Thymus (tissue), 11 donors: ENCODE measurements around the gene SPSB1. TPM values are rescaled to one million over a fixed set of nuclear protein-coding genes. Genes with fewer than 3 reads are reported as not detected.

Experiments
- DNase-seq, 9 donors: peaks; one replicate each; pipeline ENCODE4 v3.0.0-alpha.2; 2013; ENCODE audit warnings: low spot score in 9 of 9, low read depth in 6 of 9, missing footprints in 1 of 9
- H3K27ac ChIP-seq, 2 donors: one replicate each; pipeline ENCODE4 v1.5.1; 2013; ENCODE audit warnings: control low read depth in 1 of 2, low read depth in 1 of 2, low read length in 1 of 2, mild to moderate bottlenecking in 1 of 2, moderate library complexity in 1 of 2
- H3K27me3 ChIP-seq, 2 donors: one replicate each; pipeline ENCODE4 v1.5.1; 2013; ENCODE audit warnings: low read length in 1 of 2; ENCODE audit not compliant: control insufficient read depth in 2 of 2, insufficient read depth in 1 of 2
- H3K36me3 ChIP-seq, 2 donors: one replicate each; pipeline ENCODE4 v1.5.1; 2013; ENCODE audit warnings: low read length in 1 of 2, mild to moderate bottlenecking in 1 of 2, moderate library complexity in 1 of 2; ENCODE audit not compliant: control insufficient read depth in 2 of 2, insufficient read depth in 2 of 2
- H3K4me1 ChIP-seq, 2 donors: one replicate each; pipeline ENCODE4 v1.5.1; 2013; ENCODE audit warnings: low read length in 2 of 2; ENCODE audit not compliant: control insufficient read depth in 2 of 2, insufficient read depth in 2 of 2
- H3K4me3 ChIP-seq, 2 donors: one replicate each; pipeline ENCODE4 v1.5.1; 2013; ENCODE audit warnings: low read length in 2 of 2, control low read depth in 1 of 2, mild to moderate bottlenecking in 1 of 2
- H3K9me3 ChIP-seq, 2 donors: one replicate each; pipeline ENCODE4 v1.5.1; 2013; ENCODE audit warnings: low read length in 1 of 2, mild to moderate bottlenecking in 1 of 2; ENCODE audit not compliant: control insufficient read depth in 2 of 2, insufficient read depth in 1 of 2
- WGBS: extraction: QIAGEN DNeasy Blood & Tissue Kit; methylation state at CpG from one replicate; pipeline ENCODE4 v1.1.7; 2013; 5-methylcytosine and 5-hydroxymethylcytosine counted together
- polyA plus RNA-seq: library from polyadenylated mRNA; stranded (reverse); fragments of 200-250 nt; gene quantifications from one replicate; pipeline ENCODE4 v1.2.3, GENCODE V29; 2013
- total RNA-seq: library from RNA; stranded (reverse); fragments of 120-200 nt; gene quantifications from one replicate; pipeline ENCODE4 v1.2.4, GENCODE V29; 2013
- donor health status: healthy.

SPSB1 gene
- total and polyA plus RNA-seq, 2 donors = 12.8 to 12.9 TPM

DNA sequence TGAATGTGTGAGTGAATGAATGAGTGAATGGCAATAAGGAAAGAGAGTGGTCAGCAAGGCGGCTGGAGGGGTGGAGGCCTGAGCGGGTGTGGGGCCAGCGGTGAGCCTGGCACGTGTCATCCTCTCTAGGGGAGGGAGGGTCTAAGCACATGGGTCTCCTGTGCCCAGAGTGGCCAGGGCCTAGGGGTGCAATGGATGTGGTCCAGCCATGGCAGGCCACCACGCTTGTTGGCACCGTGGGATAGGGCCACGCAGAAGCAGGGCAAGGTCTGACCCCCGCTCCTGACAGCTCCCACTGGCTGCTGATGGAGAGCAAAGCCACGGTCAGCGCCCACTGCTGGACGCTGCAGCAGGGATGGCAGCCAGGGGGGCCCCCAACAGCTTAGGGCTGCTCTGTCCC, 19.5 kb upstream of the SPSB1 start:
- 92% methylated on average over 11 of the region's 11 CpGs for WGBS
- no peaks in the 10 kb centered on the region for H3K27me3 ChIP-seq
- H3K4me1 ChIP-seq = peaks cover 18 to 32% of the 10 kb centered on the region in 2 donors
- H3K9me3 ChIP-seq = peaks cover 0 to 6% of the 10 kb centered on the region in 2 donors
- no peak for DNase-seq
- no peak overlapping the region for H3K27ac ChIP-seq
- H3K4me3 ChIP-seq = no peak overlapping the region
- peaks cover 5 to 12% of the 10 kb centered on the region in 2 donors for H3K36me3 ChIP-seq

DNA sequence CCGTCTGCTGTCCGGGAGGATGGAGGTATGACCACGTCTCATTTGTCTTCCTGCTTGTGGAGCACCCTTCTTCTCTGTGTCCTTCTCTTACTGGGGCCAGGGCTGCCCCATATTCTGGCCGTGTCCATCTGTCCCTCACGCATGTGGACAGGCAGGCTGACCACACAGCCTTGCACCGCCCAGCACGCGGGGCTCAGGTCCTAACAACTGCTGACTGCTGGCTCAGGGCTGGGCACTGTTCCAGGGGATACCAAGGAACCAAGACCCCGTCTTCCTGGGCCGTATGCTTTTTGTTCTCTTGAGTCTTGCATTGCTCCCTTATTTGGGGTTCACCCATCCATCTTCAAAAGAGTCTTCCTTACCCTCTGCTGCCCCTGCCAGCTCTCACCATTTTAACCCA, 17.5 kb upstream of the SPSB1 start:
- Histone ChIP-seq H3K27ac (no peak overlapping the region), H3K4me1 (peaks cover 32 to 45% of the 10 kb centered on the region in 2 donors), H3K4me3 (no peak overlapping the region), H3K36me3 (no peaks in the 10 kb centered on the region), H3K9me3 (peaks cover 0 to 6% of the 10 kb centered on the region in 2 donors), H3K27me3 (no peaks in the 10 kb centered on the region)
- DNase-seq = no peak
- 88% methylated on average over 10 of the region's 10 CpGs for WGBS

DNA sequence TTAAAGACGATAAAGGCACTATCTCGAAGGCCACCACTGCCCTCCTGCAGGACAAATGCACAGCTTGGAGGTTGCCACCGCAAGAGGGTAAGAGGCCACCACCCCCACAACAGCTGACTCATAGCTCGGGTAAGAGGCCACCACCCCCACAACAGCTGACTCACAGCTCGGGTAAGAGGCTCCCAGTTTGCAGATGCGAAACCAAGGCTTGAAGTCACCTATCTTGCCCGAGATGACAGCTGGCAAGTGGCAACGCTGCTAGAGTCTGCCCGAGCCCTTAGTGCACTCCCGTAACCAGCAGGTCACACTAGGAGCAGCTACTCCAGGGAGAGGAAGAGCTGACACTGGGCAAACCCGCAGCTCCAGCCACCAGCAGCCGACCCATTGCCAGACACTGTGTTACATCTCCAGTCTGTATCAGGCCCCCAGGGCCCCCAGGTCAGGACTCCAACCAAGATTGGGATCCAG, 17.1 kb upstream of the SPSB1 start:
- no peaks in the 10 kb centered on the region for H3K36me3 ChIP-seq
- peak overlapping the region; percentile 41 to 57 for H3K27ac ChIP-seq
- H3K4me3 ChIP-seq = no peak overlapping the region
- 20% methylated on average over 12 of the region's 12 CpGs for WGBS
- H3K9me3 ChIP-seq = peaks cover 0 to 6% of the 10 kb centered on the region in 2 donors
- DNase-seq = peak in 6 of 9 donors; percentile 53 to 87 (median 74)
- H3K4me1 ChIP-seq = peaks cover 32 to 45% of the 10 kb centered on the region in 2 donors
- no peaks in the 10 kb centered on the region for H3K27me3 ChIP-seq

DNA sequence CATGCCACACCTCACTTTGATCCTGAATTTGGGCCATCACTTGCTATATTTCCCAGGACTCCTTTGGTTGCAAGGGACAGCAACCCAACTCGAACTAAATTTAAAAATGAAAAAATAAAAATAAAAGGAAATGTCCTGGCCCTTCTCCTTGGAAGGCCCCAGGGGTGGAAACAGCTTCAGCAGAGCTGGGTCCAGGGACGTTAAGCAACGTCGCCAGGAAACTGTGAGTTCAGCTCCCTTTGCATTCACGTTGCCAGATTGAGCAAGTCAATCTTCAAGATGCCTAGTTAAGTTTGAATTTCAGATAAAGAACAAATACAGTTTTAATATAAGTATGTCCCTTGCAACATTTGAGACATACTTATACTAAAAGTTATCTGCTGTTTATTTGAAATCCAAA, 14.6 kb upstream of the SPSB1 start:
- WGBS = 89% methylated on average over 5 of the region's 5 CpGs
- peaks cover 0 to 3% of the 10 kb centered on the region in 2 donors for H3K27me3 ChIP-seq
- H3K9me3 ChIP-seq = peaks cover 0 to 9% of the 10 kb centered on the region in 2 donors
- no peak for DNase-seq
- peaks cover 47 to 65% of the 10 kb centered on the region in 2 donors for H3K4me1 ChIP-seq
- no peak overlapping the region for H3K4me3 ChIP-seq
- no peaks in the 10 kb centered on the region for H3K36me3 ChIP-seq
- no peak overlapping the region for H3K27ac ChIP-seq

DNA sequence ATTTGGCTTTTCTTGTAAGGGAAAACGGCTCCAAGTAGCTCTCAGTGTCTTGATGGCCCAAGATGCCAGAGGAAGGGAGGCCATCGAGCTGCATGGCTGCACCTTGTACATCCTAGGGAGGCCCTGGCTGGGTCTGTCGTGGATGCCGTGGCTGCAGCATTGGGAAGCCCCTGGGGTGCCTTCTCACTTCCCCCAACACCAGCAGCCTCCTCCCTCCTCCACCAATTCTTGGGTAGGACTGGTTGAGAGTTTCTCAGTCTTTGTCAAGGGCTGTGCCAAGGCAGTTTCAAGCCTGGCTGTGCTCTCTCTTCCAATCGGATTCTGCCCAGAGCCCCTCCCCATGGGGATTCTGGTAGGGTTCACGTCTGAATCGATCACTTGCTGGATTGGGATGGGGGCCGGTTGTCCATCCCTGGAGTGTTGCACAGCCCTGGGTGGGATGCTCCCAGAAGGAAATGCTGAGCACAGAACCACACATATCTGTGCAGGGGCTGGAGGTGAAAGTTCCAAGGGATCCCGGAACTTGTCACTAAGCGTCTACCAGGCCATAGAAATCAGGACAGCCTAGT, 14.0 kb upstream of the SPSB1 start:
- DNase-seq = no peak
- WGBS = 85% methylated on average over 10 of the region's 10 CpGs
- H3K4me3 ChIP-seq = no peak overlapping the region
- peaks cover 0 to 13% of the 10 kb centered on the region in 2 donors for H3K9me3 ChIP-seq
- H3K4me1 ChIP-seq = peaks cover 47 to 71% of the 10 kb centered on the region in 2 donors
- peak overlapping the region; percentile 58 to 76 for H3K27ac ChIP-seq
- H3K36me3 ChIP-seq = no peaks in the 10 kb centered on the region
- H3K27me3 ChIP-seq = peaks cover 0 to 3% of the 10 kb centered on the region in 2 donors

DNA sequence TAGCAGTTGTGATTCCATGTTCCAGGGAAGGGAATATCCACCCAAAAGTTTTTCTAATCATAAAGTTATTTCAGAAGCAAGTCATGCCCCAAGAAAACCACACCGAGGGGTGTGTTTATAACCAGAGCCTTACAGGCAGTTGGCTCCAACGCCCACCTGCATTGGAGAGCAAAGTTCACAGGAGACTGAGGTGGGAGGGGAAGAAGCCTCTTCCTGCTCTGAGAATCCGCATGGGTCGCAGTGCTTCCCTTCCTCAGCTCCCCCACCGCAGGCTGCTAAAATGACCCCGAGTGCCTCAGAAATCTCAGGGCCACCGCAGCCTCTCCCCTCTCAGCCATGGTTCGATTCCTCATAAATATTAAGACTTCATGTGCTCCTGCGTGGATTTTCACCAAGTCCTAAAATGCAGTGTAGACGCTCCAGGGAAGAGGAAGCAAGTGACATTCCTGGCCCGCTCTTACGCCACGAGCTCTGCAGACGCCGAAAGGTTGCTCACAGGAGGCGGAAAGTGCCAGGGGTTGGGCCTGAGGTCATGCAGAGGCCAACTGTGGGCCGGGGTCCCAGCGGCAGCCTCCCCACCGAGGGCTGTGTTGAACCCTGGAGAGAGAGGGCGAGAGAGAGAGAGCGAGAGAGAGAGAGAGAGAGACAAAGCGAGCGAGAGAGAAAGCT, 13.4 kb upstream of the SPSB1 start:
- H3K9me3 ChIP-seq = peaks cover 0 to 16% of the 10 kb centered on the region in 2 donors
- peak overlapping the region; percentile 54 to 76 for H3K27ac ChIP-seq
- H3K4me3 ChIP-seq = no peak overlapping the region
- peak in 5 of 9 donors; percentile 74 to 92 (median 80) for DNase-seq
- WGBS = 46% methylated on average over 23 of the region's 23 CpGs
- H3K4me1 ChIP-seq = peaks cover 47 to 74% of the 10 kb centered on the region in 2 donors
- H3K27me3 ChIP-seq = peaks cover 0 to 3% of the 10 kb centered on the region in 2 donors
- no peaks in the 10 kb centered on the region for H3K36me3 ChIP-seq

DNA sequence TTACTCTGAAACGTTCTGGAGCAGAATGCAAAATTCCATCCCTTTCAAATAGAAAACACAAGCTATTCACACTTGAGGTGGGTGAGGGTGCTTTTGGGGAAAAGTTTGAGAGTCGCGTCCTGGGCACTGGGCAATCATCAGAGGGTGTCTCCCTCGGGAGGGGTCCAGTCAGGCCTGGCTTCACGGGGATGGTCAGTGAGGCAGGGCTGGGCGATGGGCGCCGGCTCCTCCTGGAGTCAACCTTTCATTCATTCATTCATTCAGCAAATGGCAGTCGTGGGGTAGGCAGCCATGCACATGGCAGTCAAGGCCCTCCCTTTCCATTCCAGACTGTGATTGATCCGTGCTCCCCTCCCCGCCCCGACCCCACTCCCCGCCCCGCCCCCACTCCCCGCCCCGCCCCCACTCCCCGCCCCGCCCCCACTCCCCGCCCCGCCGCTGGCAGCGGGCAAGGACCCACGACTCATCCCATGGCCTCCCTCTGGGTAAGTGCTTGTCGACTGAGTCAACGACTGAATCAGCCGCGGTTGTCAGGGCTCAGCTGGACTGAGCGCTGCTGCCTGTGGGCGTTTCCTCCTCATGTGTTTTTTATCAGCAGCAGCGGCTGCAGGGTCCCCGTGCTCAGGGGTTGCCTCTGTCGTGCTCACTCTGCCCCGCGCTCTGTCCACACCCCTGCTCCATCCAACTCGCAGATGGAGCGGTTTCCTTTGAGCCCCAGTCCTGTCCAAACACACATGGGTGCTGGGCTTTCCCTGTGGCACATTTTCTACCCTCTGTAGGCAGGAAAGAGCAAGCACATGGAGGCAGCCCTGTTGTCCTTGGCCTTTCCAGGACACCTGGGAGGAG, 12.5 kb upstream of the SPSB1 start:
- DNase-seq = peak in 1 of 9 donors; percentile 55
- WGBS = 32% methylated on average over 36 of the region's 36 CpGs
- H3K27ac ChIP-seq = peak overlapping the region in 1 of 2 donors; percentile 76
- peaks cover 0 to 21% of the 10 kb centered on the region in 2 donors for H3K9me3 ChIP-seq
- H3K36me3 ChIP-seq = no peaks in the 10 kb centered on the region
- peaks cover 0 to 3% of the 10 kb centered on the region in 2 donors for H3K27me3 ChIP-seq
- peaks cover 46 to 70% of the 10 kb centered on the region in 2 donors for H3K4me1 ChIP-seq
- H3K4me3 ChIP-seq = no peak overlapping the region

DNA sequence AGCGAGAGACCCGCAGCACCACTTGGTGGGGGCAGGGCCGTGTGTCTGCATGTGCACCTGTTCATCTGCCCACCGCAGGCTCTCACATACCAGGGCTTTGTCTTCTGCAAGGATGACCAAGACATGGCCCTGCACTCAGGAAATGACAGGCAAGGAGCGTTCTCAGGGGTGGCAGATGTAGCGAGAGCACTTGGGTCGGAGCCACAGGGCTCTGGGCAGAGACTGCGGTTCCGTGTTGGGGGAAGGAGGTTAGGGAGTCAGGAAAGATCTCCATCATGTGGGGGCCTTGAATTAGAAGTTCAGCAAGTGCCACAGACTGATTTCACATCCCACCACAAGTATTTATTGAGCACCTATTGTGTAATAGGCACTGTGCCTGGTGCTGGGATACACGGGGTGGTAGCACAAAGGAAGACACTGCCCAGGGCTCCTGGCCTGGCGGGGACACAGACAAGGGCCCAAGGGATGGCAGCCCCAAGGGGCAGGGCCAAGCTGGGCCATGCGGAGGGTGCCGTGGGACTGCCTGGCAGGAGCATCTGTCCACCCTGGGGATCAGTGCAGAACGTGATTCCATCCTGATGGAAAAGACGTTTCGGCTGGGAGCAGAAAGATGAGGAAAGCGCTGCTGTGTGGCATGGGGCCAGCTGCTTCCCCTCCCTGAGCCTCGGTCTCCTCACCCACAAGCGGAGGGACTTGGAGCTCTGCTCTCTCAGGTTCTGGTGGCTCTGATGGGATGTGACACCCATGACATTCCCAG, 11.4 kb upstream of the SPSB1 start:
- WGBS = 87% methylated on average over 19 of the region's 19 CpGs
- DNase-seq = no peak
- Histone ChIP-seq H3K9me3 (peaks cover 0 to 28% of the 10 kb centered on the region in 2 donors), H3K4me1 (peaks cover 39 to 60% of the 10 kb centered on the region in 2 donors), H3K27ac (no peak overlapping the region), H3K36me3 (no peaks in the 10 kb centered on the region), H3K27me3 (peaks cover 0 to 3% of the 10 kb centered on the region in 2 donors), H3K4me3 (no peak overlapping the region)
